Transverse colon (tissue), 4 donors: ENCODE data around the gene CLCA1.
A peak's percentile ranks its signal among the peaks of the same experiment; 100 is the strongest.

Experiments
- CTCF ChIP-seq, 5 experiments: fragments of 200-600 bp in 3 of 5; fragments of 450-650 bp in 2 of 5; sonication (generic) in 3 of 5; IDR thresholded peaks; 1 replicate in 2 of 5; 2 replicates in 3 of 5; pipeline ENCODE4 v1.5.1; 2016 to 2017; ENCODE audit warnings: antibody characterized with exemption in 5 of 5, inconsistent platforms in 3 of 5, mild to moderate bottlenecking in 2 of 5, moderate library complexity in 1 of 5
- EP300 ChIP-seq: sonication (generic); formaldehyde crosslinking; IDR thresholded peaks from one replicate; pipeline ENCODE4 v1.6.1; 2017; ENCODE audit warnings: antibody characterized with exemption, low read depth
- POLR2A ChIP-seq: fragments of 450-650 bp; IDR thresholded peaks from one replicate; pipeline ENCODE4 v1.6.1; 2016; ENCODE audit warnings: antibody characterized with exemption, mild to moderate bottlenecking, moderate library complexity
- POLR2AphosphoS5 ChIP-seq, 3 donors: sonication (generic); formaldehyde crosslinking; IDR thresholded peaks; one replicate each; pipeline ENCODE4 v1.6.1; 2016; ENCODE audit warnings: antibody characterized with exemption in 3 of 3

DNA sequence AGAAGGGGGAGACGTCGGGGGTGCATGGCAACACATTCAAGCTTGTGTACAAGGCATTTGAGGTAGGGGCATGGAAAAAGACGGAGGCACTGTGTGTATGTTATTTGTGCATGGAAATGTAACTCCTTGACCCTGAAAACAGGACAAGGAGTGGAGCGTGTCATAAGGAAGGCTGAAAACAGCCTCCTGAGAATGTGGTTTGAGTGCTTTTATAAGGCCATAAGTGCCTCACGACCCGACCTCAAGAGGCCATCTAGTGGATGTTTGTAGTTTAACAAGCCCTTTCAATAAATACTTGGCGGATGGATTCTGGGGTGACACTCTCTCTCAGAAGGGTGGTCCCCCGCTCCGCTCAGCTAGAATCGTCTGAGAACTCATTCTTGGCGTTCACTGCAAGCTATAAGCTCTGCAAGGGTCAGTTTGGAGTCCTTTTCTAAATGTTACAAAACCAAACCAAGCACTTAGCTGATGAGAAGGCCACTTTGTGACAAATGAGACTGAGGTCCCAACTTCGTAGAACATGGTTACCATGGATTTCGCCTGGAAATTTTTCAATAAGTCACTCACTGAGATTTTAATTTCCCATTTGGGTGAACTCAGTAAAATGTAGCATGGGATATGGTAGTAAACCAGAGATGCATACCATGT, 39.3 kb downstream of the CLCA1 start:
- no peak for TF ChIP-seq POLR2A
- TF ChIP-seq CTCF (IDR thresholded peaks at IDR 0.05) = peak; percentile 50 to 65 (median 57)
- TF ChIP-seq POLR2AphosphoS5 (IDR thresholded peaks at IDR 0.05) = no peak
- no peak for TF ChIP-seq EP300
